HFF-Myc (cell line): ENCODE data around the gene NUDT8.

Source experiments
- DNase-seq: peaks from one replicate; pipeline ENCODE4 v3.0.0-alpha.2; 2011; ENCODE audit warnings: low read depth; ENCODE audit errors: extremely low read depth
- H3K4me3 ChIP-seq: replicated peaks from 2 replicates; pipeline ENCODE4 v1.5.1; 2011; ENCODE audit warnings: low read depth, mild to moderate bottlenecking, control low read depth, low read length
- TF ChIP-seq, protein P1 (sequence below): IDR thresholded peaks from 2 replicates; pipeline ENCODE4 v1.5.1; 2012; ENCODE audit warnings: mild to moderate bottlenecking, low read depth, low read length, control low read depth; ENCODE audit errors: missing control alignments

Gene NUDT8

GRCh38 chr11:67609316-67609715 lies 20.4 kb downstream of the NUDT8 start:
- TF ChIP-seq, protein P1, sequence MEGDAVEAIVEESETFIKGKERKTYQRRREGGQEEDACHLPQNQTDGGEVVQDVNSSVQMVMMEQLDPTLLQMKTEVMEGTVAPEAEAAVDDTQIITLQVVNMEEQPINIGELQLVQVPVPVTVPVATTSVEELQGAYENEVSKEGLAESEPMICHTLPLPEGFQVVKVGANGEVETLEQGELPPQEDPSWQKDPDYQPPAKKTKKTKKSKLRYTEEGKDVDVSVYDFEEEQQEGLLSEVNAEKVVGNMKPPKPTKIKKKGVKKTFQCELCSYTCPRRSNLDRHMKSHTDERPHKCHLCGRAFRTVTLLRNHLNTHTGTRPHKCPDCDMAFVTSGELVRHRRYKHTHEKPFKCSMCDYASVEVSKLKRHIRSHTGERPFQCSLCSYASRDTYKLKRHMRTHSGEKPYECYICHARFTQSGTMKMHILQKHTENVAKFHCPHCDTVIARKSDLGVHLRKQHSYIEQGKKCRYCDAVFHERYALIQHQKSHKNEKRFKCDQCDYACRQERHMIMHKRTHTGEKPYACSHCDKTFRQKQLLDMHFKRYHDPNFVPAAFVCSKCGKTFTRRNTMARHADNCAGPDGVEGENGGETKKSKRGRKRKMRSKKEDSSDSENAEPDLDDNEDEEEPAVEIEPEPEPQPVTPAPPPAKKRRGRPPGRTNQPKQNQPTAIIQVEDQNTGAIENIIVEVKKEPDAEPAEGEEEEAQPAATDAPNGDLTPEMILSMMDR: no peak
- DNase-seq: no peak

DNA sequence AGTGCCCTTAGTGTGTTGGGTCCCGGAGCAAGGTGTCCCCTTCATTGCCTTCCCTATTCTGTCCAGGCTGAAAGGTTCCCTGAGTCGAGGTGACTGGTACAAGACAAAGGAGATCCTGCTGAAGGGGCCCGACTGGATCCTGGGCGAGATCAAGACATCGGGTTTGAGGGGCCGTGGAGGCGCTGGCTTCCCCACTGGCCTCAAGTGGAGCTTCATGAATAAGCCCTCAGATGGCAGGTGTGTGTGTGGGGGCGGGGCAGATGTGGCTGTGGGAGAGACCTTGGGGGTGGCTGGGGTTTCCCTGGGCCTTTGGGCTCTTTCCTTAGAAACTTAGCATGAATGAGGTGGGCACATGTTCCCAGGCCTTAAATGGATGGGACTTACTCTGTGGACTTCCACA lies 21.3 kb downstream of the NUDT8 start:
- no peak for DNase-seq
- TF ChIP-seq, protein P1: no peak
- no peak overlapping the region for H3K4me3 ChIP-seq

More at GRCh38 chr11:67609316-67609715, 20.4 kb downstream of the NUDT8 start:
- no peak overlapping the region for H3K4me3 ChIP-seq

DNA sequence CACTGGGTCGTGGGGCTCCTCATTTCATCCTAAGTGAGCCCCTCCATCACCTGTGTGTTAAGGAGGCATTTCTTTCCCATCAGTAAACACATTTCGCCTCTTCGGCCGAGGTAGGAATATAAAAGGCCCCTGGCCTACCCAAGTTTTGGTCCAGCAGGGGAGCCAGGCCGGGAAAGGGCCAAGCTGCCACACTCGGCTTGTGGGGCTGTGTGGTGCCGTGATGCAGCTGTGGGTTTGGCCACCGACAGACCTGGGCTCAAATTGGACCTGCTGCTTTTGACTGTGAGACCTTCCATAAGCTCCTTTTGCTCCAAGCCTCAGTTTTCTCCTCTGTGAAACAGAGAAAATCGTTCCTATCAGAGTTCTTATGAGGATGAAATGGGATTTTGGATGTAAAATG lies 22.2 kb downstream of the NUDT8 start:
- no peak for DNase-seq
- peak overlapping the region; percentile 99 for H3K4me3 ChIP-seq
- TF ChIP-seq, protein P1: no peak

- peak within 1 kb of the TSS; percentile 99 for H3K4me3 ChIP-seq
- peak; percentile 62 for DNase-seq
- TF ChIP-seq, protein P1: peak; percentile 45
Observed at GRCh38 chr11:67606492-67607295, 23.0 kb downstream of the NUDT8 start, which contains the start of gene NDUFV1. Gene NDUFV1, plus strand, starts transcription at chr11:67606936. Its CDS starts 69 bp downstream, at chr11:67607005.

GRCh38 chr11:67606093-67606491 lies 23.6 kb downstream of the NUDT8 start:
- H3K4me3 ChIP-seq: peak overlapping the region; percentile 99
- TF ChIP-seq, protein P1: no peak
- DNase-seq: no peak

DNA sequence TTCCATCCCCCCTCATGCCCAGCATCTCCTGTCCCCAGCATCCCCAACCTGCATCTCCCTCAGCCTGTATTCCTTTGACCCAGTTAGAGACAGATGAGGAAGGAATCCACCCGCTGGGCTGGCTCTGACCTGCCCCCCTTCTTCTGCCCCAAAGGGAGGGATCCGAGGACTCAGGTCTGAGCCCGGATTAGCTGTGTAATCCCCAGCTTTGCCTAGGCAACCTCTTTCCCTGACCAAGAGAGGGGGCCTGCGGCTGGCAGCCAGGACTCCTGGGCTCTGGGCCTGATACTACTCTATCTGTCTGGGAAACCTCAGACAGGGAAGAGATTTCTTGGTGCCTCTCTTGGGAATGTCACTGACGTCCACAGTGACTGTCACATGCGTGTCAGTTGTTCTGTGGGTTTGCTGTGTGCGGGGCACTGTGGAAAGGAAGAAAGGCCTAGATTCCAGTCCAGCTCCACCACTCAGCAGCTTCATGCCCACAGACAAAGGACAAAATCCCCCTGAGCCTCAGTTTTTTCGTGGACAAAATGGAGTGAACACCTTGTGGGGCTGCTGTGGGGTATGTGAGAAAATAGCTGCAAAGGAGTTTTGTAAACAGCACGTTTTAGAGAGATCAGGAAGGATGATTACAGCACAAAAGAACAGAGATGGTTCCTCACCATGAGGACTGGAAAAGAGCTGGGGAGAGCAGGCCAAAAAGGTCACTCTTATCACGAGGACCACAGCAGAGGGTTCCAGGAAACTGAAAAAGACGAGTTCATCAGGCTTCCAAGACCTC lies 24.3 kb downstream of the NUDT8 start:
- TF ChIP-seq, protein P1: no peak
- DNase-seq: no peak
- H3K4me3 ChIP-seq: no peak overlapping the region
